MM.1S (cell line): ENCODE results near the gene EYA2.

ENCODE experiments used
- CTCF ChIP-seq: fragments of 300-600 bp; sonication (generic); IDR thresholded peaks from 2 replicates; pipeline ENCODE4 v1.5.1; 2016; ENCODE audit warnings: antibody characterized with exemption, low read length, mixed read lengths
- EZH2 ChIP-seq: fragments of 300-600 bp; sonication (generic); optimal IDR thresholded peaks from 2 replicates; pipeline ENCODE3; 2017; ENCODE audit warnings: low read depth, mild to moderate bottlenecking, antibody characterized with exemption, low read length, mixed read lengths
- EZH2phosphoT487 ChIP-seq: fragments of 300-600 bp; sonication (generic); IDR thresholded peaks from 2 replicates; pipeline ENCODE4 v1.6.1; 2018; ENCODE audit warnings: antibody characterized with exemption, low read length

- TF ChIP-seq CTCF (no peak), EZH2 (no peak), EZH2phosphoT487 (no peak)
These were observed 50.8 kb downstream of the EYA2 start for GRCh38 chr20:46945465-46945864.
